Panc1 (cell line): ENCODE measurements around the gene EIPR1.

ENCODE experiments used
- CTCF ChIP-seq: fragments of 450-650 bp; IDR thresholded peaks from 2 replicates; pipeline ENCODE4 v1.5.1; 2017; ENCODE audit warnings: mild to moderate bottlenecking
- POLR2AphosphoS5 ChIP-seq: IDR thresholded peaks from 2 replicates; pipeline ENCODE4 v1.6.1; 2012; ENCODE audit warnings: mild to moderate bottlenecking, low read depth, low read length, moderate library complexity

- TF ChIP-seq CTCF, result no peak
- TF ChIP-seq POLR2AphosphoS5, result no peak
Measured at GRCh38 chr2:3313781-3314375, 63.7 kb downstream of the EIPR1 start.
